OCI-LY7 (cell line): ENCODE results near the gene OGA. TPM values are rescaled to one million over a fixed set of nuclear protein-coding genes. Genes with fewer than 3 reads are reported as not detected.

Source experiments
- BruUV-seq: library from RNA; stranded (reverse); fragments of 400-500 nt; replicated peaks from 2 replicates; lab custom pipeline; 2021; lab: Mats Ljungman, UMichigan
- CTCF ChIA-PET: fragments of 300-600 bp; sonication (Branson Sonifier 250); formaldehyde crosslinking; loops from one replicate; lab custom pipeline; 2022; ENCODE audit warnings: antibody characterized with exemption; ENCODE audit not compliant: unreplicated experiment; lab: Charles Lee
- POLR2A ChIA-PET: fragments of 300-600 bp; sonication (Branson Sonifier 250); formaldehyde crosslinking; loops from one replicate; lab custom pipeline; 2022; ENCODE audit warnings: antibody characterized with exemption; lab: Charles Lee
- DNase-seq: peaks from one replicate; pipeline ENCODE4 v3.0.0-alpha.2; 2015; ENCODE audit warnings: low spot score
- H2AFZ ChIP-seq: fragments of 200-600 bp; sonication (generic), shearing (Covaris generic); 2 replicates; pipeline ENCODE4 v1.6.1; 2014; ENCODE audit warnings: mild to moderate bottlenecking, antibody characterized with exemption, low read length, moderate library complexity
- H3K27ac ChIP-seq: fragments of 200-600 bp; sonication (generic); 2 replicates; pipeline ENCODE4 v1.5.1; 2014; ENCODE audit warnings: mixed run types, low read depth, mild to moderate bottlenecking, moderate library complexity, low read length, inconsistent platforms; ENCODE audit not compliant: poor library complexity, severe bottlenecking
- H3K36me3 ChIP-seq: fragments of 200-600 bp; sonication (generic); 2 replicates; pipeline ENCODE4 v1.6.1; 2014; ENCODE audit warnings: mild to moderate bottlenecking, antibody characterized with exemption, low read length, moderate library complexity, mixed read lengths; ENCODE audit not compliant: insufficient read depth
- H3K4me1 ChIP-seq: fragments of 200-600 bp; sonication (generic); 2 replicates; pipeline ENCODE4 v1.5.1; 2014; ENCODE audit warnings: mild to moderate bottlenecking, low read length; ENCODE audit not compliant: insufficient read depth, poor library complexity, severe bottlenecking
- H3K4me2 ChIP-seq: fragments of 200-600 bp; sonication (generic); 2 replicates; pipeline ENCODE4 v1.6.1; 2014; ENCODE audit warnings: mild to moderate bottlenecking, low read length
- H3K4me3 ChIP-seq: fragments of 200-600 bp; sonication (generic); 2 replicates; pipeline ENCODE4 v1.5.1; 2014; ENCODE audit warnings: mild to moderate bottlenecking, low read depth, low read length; ENCODE audit not compliant: poor library complexity, severe bottlenecking
- H3K79me2 ChIP-seq: fragments of 200-600 bp; sonication (generic); 2 replicates; pipeline ENCODE4 v1.6.1; 2016; ENCODE audit warnings: low read depth, mild to moderate bottlenecking, low read length, moderate library complexity, mixed read lengths; ENCODE audit not compliant: insufficient read depth
- H3K9me2 ChIP-seq: fragments of 200-600 bp; sonication (generic); 2 replicates; pipeline ENCODE4 v1.6.1; 2016; ENCODE audit warnings: mild to moderate bottlenecking, low read length, mixed read lengths; ENCODE audit not compliant: insufficient read depth
- H3K9me3 ChIP-seq: fragments of 200-600 bp; sonication (generic); 2 replicates; pipeline ENCODE4 v1.6.1; 2014; ENCODE audit warnings: mild to moderate bottlenecking, mixed run types, low read length, mixed read lengths
- H4K20me1 ChIP-seq: fragments of 200-600 bp; sonication (generic); 2 replicates; pipeline ENCODE4 v1.6.1; 2014; ENCODE audit warnings: mild to moderate bottlenecking, antibody characterized with exemption, low read length, moderate library complexity, mixed read lengths; ENCODE audit not compliant: insufficient read depth
- EZH2phosphoT487 ChIP-seq: fragments of 200-600 bp; sonication (generic); IDR thresholded peaks from 2 replicates; pipeline ENCODE4 v1.6.1; 2018; ENCODE audit warnings: low read depth, borderline replicate concordance, mild to moderate bottlenecking, mixed run types, antibody characterized with exemption, low read length, moderate library complexity, mixed read lengths
- intact Hi-C: fragments of 100-400 bp; cut with micrococcal nuclease; formaldehyde crosslinking; loops from one replicate; pipeline ENCODE4 v1.10.0; 2022; ENCODE audit not compliant: unreplicated experiment
- total RNA-seq, 2 experiments: library from RNA; depleted of rRNA in 1 of 2; stranded (reverse); fragments of >200 nt in 1 of 2; shearing (Covaris generic) in 1 of 2; gene quantifications; 2 replicates each; pipeline ENCODE4 v1.2.3, GENCODE V29; 2014 to 2022
- TF ChIP-seq, protein P1 (sequence below): fragments of 200-600 bp; sonication (generic); conservative IDR thresholded peaks from 2 replicates; pipeline ENCODE4 v1.5.1; 2014; ENCODE audit warnings: mild to moderate bottlenecking, antibody characterized with exemption, low read length, moderate library complexity, mixed read lengths

The OGA gene
- total RNA-seq, 2 experiments from 2014 or later, result 65.5 to 109 TPM

DNA sequence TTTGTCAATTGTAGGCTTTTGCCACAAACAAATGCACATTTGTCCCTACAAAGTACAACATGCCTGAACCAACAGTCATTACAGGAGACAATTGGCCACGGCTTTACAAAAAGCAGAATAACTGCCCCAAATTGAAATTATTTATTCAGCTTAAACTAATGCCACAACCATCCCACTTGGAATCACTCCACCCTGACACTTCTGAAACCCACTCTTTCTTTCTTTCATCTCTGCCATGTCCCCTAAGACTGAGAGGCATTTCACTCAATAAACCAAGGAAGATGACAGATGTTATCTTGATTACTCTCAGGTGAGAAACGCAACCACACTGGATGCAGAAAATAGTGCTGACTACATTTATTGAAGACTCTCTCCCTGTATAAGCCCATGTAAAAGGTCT, 32.4 kb downstream of the OGA start:
- no peaks in the 10 kb centered on the region for H3K9me3 ChIP-seq
- H3K27ac ChIP-seq, result no peak overlapping the region
- peaks cover 22% of the 10 kb centered on the region for H3K4me1 ChIP-seq
- no peak overlapping the region for H3K4me3 ChIP-seq
- DNase-seq, result no peak
- intact Hi-C loops, result loop anchor here (10.0 kb wide), 1 partner anchor 571 kb away; no protein-coding TSS in a partner anchor
- no peak overlapping the region for H3K4me2 ChIP-seq
- ChIA-PET POLR2A (no interaction called here), CTCF (no interaction called here)
- TF ChIP-seq, protein P1, sequence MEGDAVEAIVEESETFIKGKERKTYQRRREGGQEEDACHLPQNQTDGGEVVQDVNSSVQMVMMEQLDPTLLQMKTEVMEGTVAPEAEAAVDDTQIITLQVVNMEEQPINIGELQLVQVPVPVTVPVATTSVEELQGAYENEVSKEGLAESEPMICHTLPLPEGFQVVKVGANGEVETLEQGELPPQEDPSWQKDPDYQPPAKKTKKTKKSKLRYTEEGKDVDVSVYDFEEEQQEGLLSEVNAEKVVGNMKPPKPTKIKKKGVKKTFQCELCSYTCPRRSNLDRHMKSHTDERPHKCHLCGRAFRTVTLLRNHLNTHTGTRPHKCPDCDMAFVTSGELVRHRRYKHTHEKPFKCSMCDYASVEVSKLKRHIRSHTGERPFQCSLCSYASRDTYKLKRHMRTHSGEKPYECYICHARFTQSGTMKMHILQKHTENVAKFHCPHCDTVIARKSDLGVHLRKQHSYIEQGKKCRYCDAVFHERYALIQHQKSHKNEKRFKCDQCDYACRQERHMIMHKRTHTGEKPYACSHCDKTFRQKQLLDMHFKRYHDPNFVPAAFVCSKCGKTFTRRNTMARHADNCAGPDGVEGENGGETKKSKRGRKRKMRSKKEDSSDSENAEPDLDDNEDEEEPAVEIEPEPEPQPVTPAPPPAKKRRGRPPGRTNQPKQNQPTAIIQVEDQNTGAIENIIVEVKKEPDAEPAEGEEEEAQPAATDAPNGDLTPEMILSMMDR, result no peak
- no peak for TF ChIP-seq EZH2phosphoT487
- peaks cover 71% of the 10 kb centered on the region for H3K36me3 ChIP-seq
- peaks cover 17% of the 10 kb centered on the region; the same call in 1 of the 2 replicates for H3K79me2 ChIP-seq
- BruUV-seq, result TSS peak; percentile 70
- no peaks in the 10 kb centered on the region for H3K9me2 ChIP-seq
- H2AFZ ChIP-seq, result no peak overlapping the region
- no peaks in the 10 kb centered on the region for H4K20me1 ChIP-seq

DNA sequence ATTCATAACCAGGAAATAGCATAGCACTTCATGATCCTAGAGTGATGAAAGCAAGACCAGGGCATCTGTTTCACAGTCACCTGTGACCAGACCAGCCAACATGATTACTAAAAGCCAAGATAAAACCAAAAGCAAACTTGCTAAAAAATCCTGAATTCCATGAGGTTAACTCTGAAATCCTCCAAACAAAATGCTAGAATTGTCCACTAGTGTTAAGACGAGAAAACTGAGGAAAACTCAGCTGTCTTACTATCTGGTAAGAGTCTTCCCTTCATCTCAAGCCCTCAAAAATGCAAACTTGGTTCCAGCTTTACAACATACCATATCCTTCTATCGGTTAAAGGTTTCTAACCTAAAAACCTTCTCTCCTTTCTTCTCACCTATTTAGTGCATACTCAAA, 33.7 kb downstream of the OGA start:
- Histone ChIP-seq H3K4me3 (no peak overlapping the region), H3K27ac (peak overlapping the region; percentile 4), H4K20me1 (no peaks in the 10 kb centered on the region), H3K4me1 (peaks cover 33% of the 10 kb centered on the region), H3K36me3 (peaks cover 68% of the 10 kb centered on the region), H3K9me3 (no peaks in the 10 kb centered on the region), H3K4me2 (no peak overlapping the region), H3K9me2 (no peaks in the 10 kb centered on the region), H2AFZ (no peak overlapping the region), H3K79me2 (peaks cover 17% of the 10 kb centered on the region; the same call in 1 of the 2 replicates)
- intact Hi-C loops, result loop anchor here (5.0 to 10.0 kb wide), 3 partner anchors 167 to 570 kb away; no protein-coding TSS in a partner anchor
- DNase-seq, result no peak
- BruUV-seq, result no TSS peak
- ChIA-PET POLR2A (interaction anchor here (0.6 to 2.0 kb wide), 4 partner anchors 12 to 266 kb away, joined by 5 to 9 read pairs (median 7); partner anchors contain the start of genes DPCD and POLL), CTCF (no interaction called here)
- TF ChIP-seq, protein P1, result no peak
- TF ChIP-seq EZH2phosphoT487, result no peak

DNA sequence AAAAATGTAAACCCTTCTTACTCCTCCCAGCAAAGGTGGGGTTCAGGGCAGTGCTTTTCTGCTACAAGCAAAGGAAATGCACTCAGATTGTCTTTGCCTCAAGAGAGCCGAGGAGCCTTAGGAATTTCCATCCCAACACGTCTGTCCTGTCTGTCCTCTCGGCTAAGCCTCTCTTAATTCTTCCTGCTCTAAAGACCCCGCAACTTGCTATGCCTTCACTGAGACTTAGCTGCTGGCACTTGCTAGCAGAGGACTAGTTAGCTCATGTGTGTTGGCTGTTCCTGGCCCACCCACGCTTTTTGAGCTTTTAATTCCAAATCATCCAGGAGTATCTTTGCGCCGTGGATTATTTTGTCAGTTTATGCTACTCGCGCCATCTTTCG, 34.5 kb downstream of the OGA start:
- peaks cover 41% of the 10 kb centered on the region for H3K4me1 ChIP-seq
- POLR2A ChIA-PET, result interaction anchor here (0.6 to 2.0 kb wide), 5 partner anchors 13 to 208 kb away, joined by 3 to 9 read pairs (median 8); no protein-coding TSS in a partner anchor
- H3K9me2 ChIP-seq, result no peaks in the 10 kb centered on the region
- intact Hi-C loops, result loop anchor here (5.0 to 10.0 kb wide), 3 partner anchors 166 to 569 kb away; no protein-coding TSS in a partner anchor
- peaks cover 59% of the 10 kb centered on the region for H3K36me3 ChIP-seq
- no peak for DNase-seq
- H2AFZ ChIP-seq, result peak overlapping the region; percentile 48; the same call in 1 of the 2 replicates
- H3K79me2 ChIP-seq, result peaks cover 17% of the 10 kb centered on the region; the same call in 1 of the 2 replicates
- H3K4me2 ChIP-seq, result peak overlapping the region; percentile 96
- TF ChIP-seq, protein P1, result no peak
- no peak for TF ChIP-seq EZH2phosphoT487
- H3K4me3 ChIP-seq, result peak overlapping the region; percentile 93
- CTCF ChIA-PET, result no interaction called here
- TSS peak; percentile 86 for BruUV-seq
- H3K27ac ChIP-seq, result peak overlapping the region; percentile 13
- no peaks in the 10 kb centered on the region for H3K9me3 ChIP-seq
- H4K20me1 ChIP-seq, result no peaks in the 10 kb centered on the region
